Astrocyte (in vitro differentiated cells and primary cell): ENCODE data around the gene KLK2.

ENCODE experiments used
- CTCF ChIP-seq: IDR thresholded peaks from 2 replicates; pipeline ENCODE4 v1.5.1; 2011; ENCODE audit warnings: low read depth, mild to moderate bottlenecking, inconsistent platforms, low read length, moderate library complexity; ENCODE audit not compliant: insufficient read depth
- EZH2 ChIP-seq: IDR thresholded peaks from 2 replicates; pipeline ENCODE4 v1.6.1; 2012; ENCODE audit warnings: mild to moderate bottlenecking, low read length, inconsistent platforms; ENCODE audit not compliant: insufficient read depth

- TF ChIP-seq CTCF (no peak), EZH2 (no peak)
Observed at GRCh38 chr19:50910722-50911121, 37.5 kb downstream of the KLK2 start.
